PC-9 (cell line): ENCODE results near the gene DNAH11.

Experiments used
- CTCF ChIP-seq: fragments of 200-600 bp; sonication (generic); conservative IDR thresholded peaks from 2 replicates; pipeline ENCODE4 v1.6.1; 2017; ENCODE audit warnings: mixed run types, antibody characterized with exemption, mild to moderate bottlenecking, moderate library complexity
- EZH2 ChIP-seq: fragments of 200-600 bp; sonication (generic); IDR thresholded peaks from 2 replicates; pipeline ENCODE4 v1.8.0; 2017; ENCODE audit warnings: antibody characterized with exemption, low read depth

GRCh38 chr7:21747806-21748205, 205.0 kb downstream of the DNAH11 start:
- TF ChIP-seq CTCF (no peak), EZH2 (no peak)
